ENCODE data around the gene BBOX1. TPM values are rescaled to one million over a fixed set of nuclear protein-coding genes. Genes with fewer than 3 reads are reported as not detected.

BBOX1 gene
- total and polyA plus RNA-seq, 4 donors, result 2.8 to 18.4 (median 9.0) TPM

DNA sequence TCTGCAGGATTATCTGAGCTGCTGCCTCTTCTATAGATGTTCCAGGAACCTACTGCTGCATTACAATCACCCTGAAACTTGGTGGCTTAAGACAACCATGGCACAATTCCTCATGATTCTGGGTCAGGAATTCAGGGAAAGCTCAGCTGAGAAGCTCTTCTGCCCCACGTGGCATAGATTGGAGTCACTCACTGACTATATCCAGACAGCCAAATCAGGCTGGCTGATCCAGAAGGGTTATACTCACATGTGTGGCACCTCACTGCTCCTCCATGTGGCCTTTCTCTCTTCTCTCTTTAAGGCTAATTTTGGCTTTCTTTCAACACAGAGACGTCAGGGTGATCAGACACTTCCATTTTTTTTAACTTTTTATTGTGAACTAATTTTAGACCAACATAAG, 125.5 kb downstream of the BBOX1 start (continued):
- no peak for TF ChIP-seq RAD21 (IDR thresholded peaks at IDR 0.05)
- TF ChIP-seq, protein P1, sequence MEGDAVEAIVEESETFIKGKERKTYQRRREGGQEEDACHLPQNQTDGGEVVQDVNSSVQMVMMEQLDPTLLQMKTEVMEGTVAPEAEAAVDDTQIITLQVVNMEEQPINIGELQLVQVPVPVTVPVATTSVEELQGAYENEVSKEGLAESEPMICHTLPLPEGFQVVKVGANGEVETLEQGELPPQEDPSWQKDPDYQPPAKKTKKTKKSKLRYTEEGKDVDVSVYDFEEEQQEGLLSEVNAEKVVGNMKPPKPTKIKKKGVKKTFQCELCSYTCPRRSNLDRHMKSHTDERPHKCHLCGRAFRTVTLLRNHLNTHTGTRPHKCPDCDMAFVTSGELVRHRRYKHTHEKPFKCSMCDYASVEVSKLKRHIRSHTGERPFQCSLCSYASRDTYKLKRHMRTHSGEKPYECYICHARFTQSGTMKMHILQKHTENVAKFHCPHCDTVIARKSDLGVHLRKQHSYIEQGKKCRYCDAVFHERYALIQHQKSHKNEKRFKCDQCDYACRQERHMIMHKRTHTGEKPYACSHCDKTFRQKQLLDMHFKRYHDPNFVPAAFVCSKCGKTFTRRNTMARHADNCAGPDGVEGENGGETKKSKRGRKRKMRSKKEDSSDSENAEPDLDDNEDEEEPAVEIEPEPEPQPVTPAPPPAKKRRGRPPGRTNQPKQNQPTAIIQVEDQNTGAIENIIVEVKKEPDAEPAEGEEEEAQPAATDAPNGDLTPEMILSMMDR (IDR thresholded peaks at IDR 0.05; ENCODE audit: low read depth, low read length, missing input control), result no peak
- TF ChIP-seq NR2F2 (IDR thresholded peaks at IDR 0.05), result no peak

DNA sequence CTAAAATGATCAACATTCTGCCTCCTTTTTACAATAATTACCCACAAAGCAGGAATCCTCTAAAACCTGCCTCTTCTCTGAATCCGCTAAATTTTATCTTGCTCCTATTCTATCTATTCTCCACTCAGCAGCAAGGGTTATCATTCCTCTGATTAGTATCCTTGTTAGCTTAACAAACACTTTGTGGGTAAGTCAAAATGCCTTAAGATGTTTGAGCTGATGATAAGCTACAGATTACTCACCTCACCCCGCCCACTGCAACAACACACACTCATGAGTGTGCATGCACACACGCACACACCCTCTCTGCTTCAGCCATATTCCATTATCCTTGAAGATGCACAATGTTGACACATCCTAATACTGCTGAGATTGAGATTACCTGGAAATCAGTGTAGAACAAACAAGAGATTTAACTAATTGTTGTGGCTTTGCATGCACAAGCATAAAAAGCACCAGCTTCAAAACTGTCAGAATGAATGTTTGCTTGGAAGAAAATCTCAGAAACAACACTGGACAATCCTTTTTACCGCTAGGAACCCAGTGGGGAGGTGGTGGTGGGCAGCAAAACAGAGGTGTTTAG, 130.9 kb downstream of the BBOX1 start:
- TF ChIP-seq EGR1 (IDR thresholded peaks at IDR 0.05; ENCODE audit: low read depth in 2 of 2) (no peak), TAF1 (conservative IDR thresholded peaks at IDR 0.05) (no peak), FOXA2 (IDR thresholded peaks at IDR 0.05) (no peak), NR2F2 (IDR thresholded peaks at IDR 0.05) (no peak), YY1 (IDR thresholded peaks at IDR 0.05) (no peak), HNF4A (conservative IDR thresholded peaks at IDR 0.05) (no peak), SP1 (IDR thresholded peaks at IDR 0.05) (no peak), RAD21 (IDR thresholded peaks at IDR 0.05) (no peak), JUND (IDR thresholded peaks at IDR 0.05) (no peak), FOXA1 (IDR thresholded peaks at IDR 0.05) (no peak), GABPA (IDR thresholded peaks at IDR 0.05 in 1 of 2, conservative IDR thresholded peaks at IDR 0.05 in 1 of 2) (no peak), RXRA (IDR thresholded peaks at IDR 0.05) (no peak), HNF4G (IDR thresholded peaks at IDR 0.05) (no peak)
- TF ChIP-seq, protein P1 (IDR thresholded peaks at IDR 0.05; ENCODE audit: low read depth, low read length, missing input control), result no peak
- TF ChIP-seq, protein P2, sequence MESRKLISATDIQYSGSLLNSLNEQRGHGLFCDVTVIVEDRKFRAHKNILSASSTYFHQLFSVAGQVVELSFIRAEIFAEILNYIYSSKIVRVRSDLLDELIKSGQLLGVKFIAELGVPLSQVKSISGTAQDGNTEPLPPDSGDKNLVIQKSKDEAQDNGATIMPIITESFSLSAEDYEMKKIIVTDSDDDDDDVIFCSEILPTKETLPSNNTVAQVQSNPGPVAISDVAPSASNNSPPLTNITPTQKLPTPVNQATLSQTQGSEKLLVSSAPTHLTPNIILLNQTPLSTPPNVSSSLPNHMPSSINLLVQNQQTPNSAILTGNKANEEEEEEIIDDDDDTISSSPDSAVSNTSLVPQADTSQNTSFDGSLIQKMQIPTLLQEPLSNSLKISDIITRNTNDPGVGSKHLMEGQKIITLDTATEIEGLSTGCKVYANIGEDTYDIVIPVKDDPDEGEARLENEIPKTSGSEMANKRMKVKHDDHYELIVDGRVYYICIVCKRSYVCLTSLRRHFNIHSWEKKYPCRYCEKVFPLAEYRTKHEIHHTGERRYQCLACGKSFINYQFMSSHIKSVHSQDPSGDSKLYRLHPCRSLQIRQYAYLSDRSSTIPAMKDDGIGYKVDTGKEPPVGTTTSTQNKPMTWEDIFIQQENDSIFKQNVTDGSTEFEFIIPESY (IDR thresholded peaks at IDR 0.05), result no peak
- TF ChIP-seq, protein P3, sequence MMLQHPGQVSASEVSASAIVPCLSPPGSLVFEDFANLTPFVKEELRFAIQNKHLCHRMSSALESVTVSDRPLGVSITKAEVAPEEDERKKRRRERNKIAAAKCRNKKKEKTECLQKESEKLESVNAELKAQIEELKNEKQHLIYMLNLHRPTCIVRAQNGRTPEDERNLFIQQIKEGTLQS (IDR thresholded peaks at IDR 0.05), result no peak
- TF ChIP-seq, protein P4, sequence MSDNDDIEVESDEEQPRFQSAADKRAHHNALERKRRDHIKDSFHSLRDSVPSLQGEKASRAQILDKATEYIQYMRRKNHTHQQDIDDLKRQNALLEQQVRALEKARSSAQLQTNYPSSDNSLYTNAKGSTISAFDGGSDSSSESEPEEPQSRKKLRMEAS (IDR thresholded peaks at IDR 0.05), result no peak
- TF ChIP-seq, protein P5, sequence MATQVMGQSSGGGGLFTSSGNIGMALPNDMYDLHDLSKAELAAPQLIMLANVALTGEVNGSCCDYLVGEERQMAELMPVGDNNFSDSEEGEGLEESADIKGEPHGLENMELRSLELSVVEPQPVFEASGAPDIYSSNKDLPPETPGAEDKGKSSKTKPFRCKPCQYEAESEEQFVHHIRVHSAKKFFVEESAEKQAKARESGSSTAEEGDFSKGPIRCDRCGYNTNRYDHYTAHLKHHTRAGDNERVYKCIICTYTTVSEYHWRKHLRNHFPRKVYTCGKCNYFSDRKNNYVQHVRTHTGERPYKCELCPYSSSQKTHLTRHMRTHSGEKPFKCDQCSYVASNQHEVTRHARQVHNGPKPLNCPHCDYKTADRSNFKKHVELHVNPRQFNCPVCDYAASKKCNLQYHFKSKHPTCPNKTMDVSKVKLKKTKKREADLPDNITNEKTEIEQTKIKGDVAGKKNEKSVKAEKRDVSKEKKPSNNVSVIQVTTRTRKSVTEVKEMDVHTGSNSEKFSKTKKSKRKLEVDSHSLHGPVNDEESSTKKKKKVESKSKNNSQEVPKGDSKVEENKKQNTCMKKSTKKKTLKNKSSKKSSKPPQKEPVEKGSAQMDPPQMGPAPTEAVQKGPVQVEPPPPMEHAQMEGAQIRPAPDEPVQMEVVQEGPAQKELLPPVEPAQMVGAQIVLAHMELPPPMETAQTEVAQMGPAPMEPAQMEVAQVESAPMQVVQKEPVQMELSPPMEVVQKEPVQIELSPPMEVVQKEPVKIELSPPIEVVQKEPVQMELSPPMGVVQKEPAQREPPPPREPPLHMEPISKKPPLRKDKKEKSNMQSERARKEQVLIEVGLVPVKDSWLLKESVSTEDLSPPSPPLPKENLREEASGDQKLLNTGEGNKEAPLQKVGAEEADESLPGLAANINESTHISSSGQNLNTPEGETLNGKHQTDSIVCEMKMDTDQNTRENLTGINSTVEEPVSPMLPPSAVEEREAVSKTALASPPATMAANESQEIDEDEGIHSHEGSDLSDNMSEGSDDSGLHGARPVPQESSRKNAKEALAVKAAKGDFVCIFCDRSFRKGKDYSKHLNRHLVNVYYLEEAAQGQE (IDR thresholded peaks at IDR 0.05), result no peak
- 86% methylated on average over 4 of the region's 4 CpGs for WGBS
- no peak for DNase-seq (ENCODE audit: low spot score)

More for the DNA sequence above, 130.9 kb downstream of the BBOX1 start:
- Histone ChIP-seq H3K9ac (ENCODE audit: low read depth in 1 of 2, low read length in 2 of 2) (no peak overlapping the region), H3K27me3 (ENCODE audit: control insufficient read depth in 4 of 4, insufficient read depth in 4 of 4, low read length in 3 of 4) (no peaks in the 10 kb centered on the region), H3K4me3 (ENCODE audit: low read depth in 1 of 3, low read length in 3 of 3) (no peak overlapping the region), H3K36me3 (ENCODE audit: control insufficient read depth in 4 of 4, insufficient read depth in 3 of 4, low read depth in 1 of 4, low read length in 3 of 4) (no peaks in the 10 kb centered on the region), H3K4me1 (ENCODE audit: control insufficient read depth in 4 of 4, insufficient read depth in 4 of 4, low read length in 3 of 4) (peaks cover 4 to 19% (median 11%) of the 10 kb centered on the region in 4 donors), H3K9me3 (ENCODE audit: control insufficient read depth in 4 of 4, low read length in 3 of 4) (no peaks in the 10 kb centered on the region), H3K27ac (ENCODE audit: low read depth in 1 of 2, low read length in 2 of 2) (no peak overlapping the region)

All from liver (tissue), 9 donors.